CD4-positive, alpha-beta T cell treated with Interleukin-21 for 1 hour (primary cell): ENCODE results near the gene ELF3.
"Not testable (repeated sequence)": the region's sequence is repeated elsewhere in the genome, so short reads cannot be mapped to it uniquely, and the experiment has no call there.

Experiments used
- DNase-seq: peaks from one replicate; pipeline ENCODE4 v3.0.0-alpha.2; 2020

The ELF3 gene

DNA sequence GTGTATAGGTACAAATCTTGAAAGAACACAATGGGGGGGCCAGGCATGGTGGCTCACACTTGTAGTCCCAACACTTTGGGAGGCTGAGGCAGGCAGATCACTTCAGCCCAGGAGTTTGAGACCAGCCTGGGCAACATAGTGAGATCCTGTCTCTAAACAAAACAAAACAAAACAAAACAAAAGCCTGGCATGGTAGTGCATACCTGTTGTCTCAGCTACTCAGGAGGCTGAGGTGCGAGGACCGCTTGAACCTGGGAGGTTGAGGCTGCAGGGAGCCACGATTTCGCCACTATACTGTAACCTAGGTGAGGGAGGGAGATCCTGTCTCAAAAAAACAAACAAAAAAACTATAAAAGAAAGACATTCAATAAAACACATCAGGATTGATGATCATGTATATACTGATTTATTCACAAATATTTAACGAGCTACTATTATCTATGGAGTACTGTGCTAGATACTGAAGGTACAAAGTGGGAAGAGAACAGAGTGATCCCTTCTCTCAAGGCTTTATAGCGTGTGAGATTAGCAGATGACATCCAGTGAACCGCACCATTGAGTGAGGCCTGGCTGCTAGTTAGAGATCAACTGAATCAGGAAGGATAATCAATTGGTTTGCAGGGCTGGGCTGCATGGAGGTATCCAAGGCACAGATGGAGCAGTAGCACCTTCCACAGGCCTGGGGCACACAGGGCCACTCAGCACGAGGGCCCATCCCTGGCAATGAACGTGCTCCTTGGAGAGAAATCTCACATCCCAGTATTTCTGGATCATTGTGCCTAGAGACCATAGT lies 26.4 kb downstream of the ELF3 start:
- no peak for DNase-seq

DNA sequence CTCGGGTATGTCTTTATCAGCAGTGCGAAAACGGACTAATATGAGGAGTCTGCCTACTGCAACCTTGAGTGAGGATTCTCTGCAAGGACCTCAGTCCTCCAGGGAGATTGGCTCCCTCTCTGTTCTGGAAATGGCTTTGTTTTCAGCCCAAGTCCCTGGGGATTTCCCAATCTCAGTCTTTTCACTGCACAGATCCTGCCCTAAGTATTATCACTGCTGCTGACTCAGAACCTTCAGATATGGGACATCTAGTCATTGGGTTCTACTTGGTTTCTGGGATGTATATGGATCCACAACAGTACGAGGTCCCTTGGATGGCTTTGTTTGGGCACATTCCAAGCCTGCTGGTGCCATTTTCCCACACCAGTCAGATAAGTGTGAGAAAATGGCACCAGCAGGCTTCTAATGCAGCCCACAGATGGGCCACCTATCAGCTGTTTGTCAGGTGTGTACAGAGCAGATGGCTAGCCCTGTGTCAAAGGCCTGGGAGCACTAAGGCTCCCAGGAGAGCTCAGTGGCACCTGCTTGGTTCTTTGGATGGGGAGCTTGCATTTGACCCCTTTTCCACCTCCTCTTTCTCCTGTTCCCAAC lies 27.4 kb downstream of the ELF3 start:
- DNase-seq = no peak

- no peak for DNase-seq
These were observed 28.4 kb downstream of the ELF3 start for GRCh38 chr1:202038688-202039346.

- no peak for DNase-seq
These were observed 35.3 kb downstream of the ELF3 start for GRCh38 chr1:202045705-202046104.

GRCh38 chr1:202046227-202046626 lies 35.8 kb downstream of the ELF3 start:
- no peak for DNase-seq

DNA sequence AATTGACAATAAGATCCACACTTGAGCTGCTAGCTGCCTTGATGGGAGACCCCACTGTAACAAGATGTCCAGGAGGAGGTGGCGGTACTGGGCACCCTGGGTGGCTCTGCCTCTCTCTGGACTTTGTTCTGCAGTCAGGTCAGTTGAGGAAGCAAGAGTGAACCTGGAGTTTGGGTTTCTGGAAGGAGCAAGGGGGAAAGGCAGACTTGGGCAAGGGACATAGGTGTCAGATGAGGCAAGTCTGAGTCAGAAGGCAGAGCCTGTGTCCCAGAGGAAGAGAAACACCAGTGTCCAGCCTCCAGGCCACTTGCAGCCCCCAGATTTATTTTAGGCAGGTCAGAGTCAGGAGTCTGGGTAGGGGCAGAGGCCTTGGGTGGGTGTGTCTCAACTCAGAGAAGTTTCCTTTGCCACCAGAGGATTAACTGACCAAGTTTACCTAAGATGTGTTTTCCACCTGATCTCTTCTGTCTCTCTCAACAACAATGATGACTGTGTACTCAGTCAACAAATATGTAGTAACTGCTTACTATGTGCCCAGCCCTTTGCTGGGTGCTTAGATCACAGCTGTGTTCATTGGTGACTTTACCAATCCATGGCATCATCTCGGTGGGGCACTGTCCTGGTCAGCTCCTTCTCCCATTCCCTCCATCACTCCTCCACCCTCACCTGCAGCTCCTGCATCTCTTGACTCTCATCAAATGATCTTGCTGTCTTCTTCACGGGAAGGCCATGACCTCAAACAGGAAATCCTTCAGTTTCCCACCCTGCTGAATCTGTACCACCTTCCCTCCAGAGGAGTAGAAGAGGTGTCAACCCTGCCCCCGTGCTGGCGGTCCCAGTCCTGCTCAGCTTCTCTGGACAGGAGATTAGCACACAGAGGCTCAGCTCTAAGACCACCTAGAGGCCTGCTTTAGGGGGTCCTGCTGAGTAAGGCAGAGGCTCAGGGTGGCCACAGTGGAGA lies 36.6 kb downstream of the ELF3 start:
- DNase-seq = no peak

- DNase-seq = no peak
These were observed 37.6 kb downstream of the ELF3 start for GRCh38 chr1:202047977-202048376.

DNA sequence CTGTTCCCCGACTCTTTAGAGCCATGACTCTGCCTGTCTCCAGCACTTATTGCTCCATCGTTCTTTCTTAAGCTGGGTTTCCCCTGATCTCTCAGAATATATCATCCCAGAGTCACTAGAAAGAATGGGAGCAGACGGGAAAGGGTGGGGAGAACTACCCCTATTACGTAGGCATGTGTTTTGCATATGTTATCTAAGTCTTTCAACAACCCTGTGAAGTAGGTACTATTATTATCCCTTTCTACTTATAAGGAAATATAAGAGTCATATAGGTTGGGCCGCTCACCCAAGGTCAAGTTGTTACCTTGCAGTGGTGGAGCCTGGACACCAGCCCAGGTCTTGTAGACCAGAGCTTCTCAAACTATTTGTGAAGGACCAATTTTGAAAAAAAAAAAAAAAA lies 38.7 kb downstream of the ELF3 start:
- no peak for DNase-seq

- no peak for DNase-seq
These were observed 43.7 kb downstream of the ELF3 start for GRCh38 chr1:202054094-202054493.

GRCh38 chr1:202054673-202055072 lies 44.3 kb downstream of the ELF3 start:
- not testable (repeated sequence) for DNase-seq

GRCh38 chr1:202056644-202057334 lies 46.4 kb downstream of the ELF3 start:
- DNase-seq = no peak

GRCh38 chr1:202057335-202057704 lies 46.9 kb downstream of the ELF3 start:
- not testable (repeated sequence) for DNase-seq

DNA sequence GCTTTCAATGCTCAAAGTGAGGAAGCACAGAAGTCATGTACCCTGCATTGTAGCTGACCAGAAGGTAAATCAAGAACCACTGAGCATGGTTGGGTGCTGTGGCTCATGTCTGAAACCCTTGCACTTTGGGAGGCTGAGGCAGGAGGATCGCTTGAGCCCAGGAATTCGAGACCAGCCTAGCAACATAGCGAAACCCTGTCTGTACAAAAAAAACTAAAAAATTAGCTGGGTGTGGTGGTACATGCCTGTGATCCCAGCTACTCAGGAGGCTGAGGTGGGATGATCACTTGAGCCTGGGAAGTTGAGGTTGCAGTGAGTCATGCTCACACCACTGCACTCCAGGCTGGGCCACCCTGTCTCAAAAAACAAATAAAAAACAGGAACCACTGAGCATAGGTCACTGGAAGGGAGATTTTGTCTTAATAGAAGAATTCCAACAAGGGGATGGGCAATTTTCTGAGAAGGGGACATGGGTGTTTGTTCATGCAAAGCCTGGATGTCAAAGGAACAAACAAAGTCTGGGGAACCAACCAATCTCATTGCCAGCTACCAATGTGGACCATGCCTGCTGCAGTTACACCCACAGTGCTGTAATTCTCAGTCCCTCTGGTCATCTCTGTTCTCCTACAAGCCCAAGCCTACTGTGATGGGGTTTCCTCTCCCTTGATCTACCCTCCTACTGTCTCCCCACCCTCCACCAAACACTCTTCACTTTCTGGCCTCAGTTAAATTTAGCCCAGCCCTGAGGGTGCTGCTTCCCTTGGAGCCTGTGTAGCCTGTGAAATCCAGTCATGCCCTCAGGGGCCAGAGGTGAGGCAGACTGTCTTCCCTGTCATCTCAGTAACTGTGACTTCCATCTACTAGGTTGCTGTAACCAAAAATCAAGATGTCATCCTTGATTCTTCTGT lies 47.9 kb downstream of the ELF3 start:
- no peak for DNase-seq

GRCh38 chr1:202061055-202061454 lies 50.7 kb downstream of the ELF3 start:
- no peak for DNase-seq

GRCh38 chr1:202061787-202062186 lies 51.4 kb downstream of the ELF3 start:
- DNase-seq = not testable (repeated sequence)

GRCh38 chr1:202062636-202063035 lies 52.2 kb downstream of the ELF3 start:
- not testable (repeated sequence) for DNase-seq

DNA sequence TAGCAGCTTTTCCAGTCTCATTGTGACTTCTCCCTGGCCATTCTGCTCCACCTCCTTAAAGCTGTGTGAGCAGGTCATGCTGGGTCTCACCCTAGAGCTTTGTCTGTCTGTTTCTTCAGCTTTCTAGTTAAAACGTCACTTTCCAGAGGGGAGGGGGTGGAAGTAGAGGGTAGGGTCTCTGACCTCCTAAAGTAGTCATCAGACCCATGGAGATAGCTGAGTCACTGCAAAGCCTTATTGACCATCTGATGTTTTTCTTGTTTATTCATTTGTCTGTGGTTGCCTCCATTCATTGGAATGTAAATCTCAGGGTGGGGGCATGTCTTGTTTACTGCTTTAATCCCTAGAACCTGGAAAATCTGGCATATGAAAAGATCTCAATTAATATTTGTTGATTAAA lies 52.7 kb downstream of the ELF3 start:
- no peak for DNase-seq

- DNase-seq = not testable (repeated sequence)
These were observed 54.5 kb downstream of the ELF3 start for GRCh38 chr1:202064889-202065312.
